ENCODE results near the gene POLG. TPM values are rescaled to one million over a fixed set of nuclear protein-coding genes. Genes with fewer than 3 reads are reported as not detected.
"Not testable (repeated sequence)": the region's sequence is repeated elsewhere in the genome, so short reads cannot be mapped to it uniquely, and the experiment has no call there.

The POLG gene
- total RNA-seq, 1 donor from 2014 or later: 69.1 TPM

GRCh38 chr15:89291934-89292438 lies 42.6 kb downstream of the POLG start:
- no peak for TF ChIP-seq CTCF (IDR thresholded peaks at IDR 0.05)
- no peak overlapping the region for H3K27ac ChIP-seq
- H3K9me3 ChIP-seq: no peaks in the 10 kb centered on the region
- H3K4me3 ChIP-seq: no peak overlapping the region
- DNase-seq (ENCODE audit: low spot score in 2 of 2): no peak
- H3K36me3 ChIP-seq: no peaks in the 10 kb centered on the region
- no peaks in the 10 kb centered on the region for H3K4me1 ChIP-seq
- no peaks in the 10 kb centered on the region for H3K27me3 ChIP-seq
- intact Hi-C loops (cut with DNase I): no loop called here

- no peak for DNase-seq (ENCODE audit: low spot score in 2 of 2)
- Histone ChIP-seq H3K36me3 (no peaks in the 10 kb centered on the region), H3K4me1 (no peaks in the 10 kb centered on the region), H3K4me3 (no peak overlapping the region), H3K27ac (no peak overlapping the region), H3K9me3 (no peaks in the 10 kb centered on the region), H3K27me3 (no peaks in the 10 kb centered on the region)
- intact Hi-C loops (cut with DNase I): no loop called here
- no peak for TF ChIP-seq CTCF (IDR thresholded peaks at IDR 0.05)
Measured at GRCh38 chr15:89283201-89283600, 51.4 kb downstream of the POLG start.

GRCh38 chr15:89282631-89283030 lies 52.0 kb downstream of the POLG start:
- Histone ChIP-seq H3K4me3 (no peak overlapping the region), H3K27me3 (no peaks in the 10 kb centered on the region), H3K4me1 (no peaks in the 10 kb centered on the region), H3K27ac (no peak overlapping the region), H3K9me3 (no peaks in the 10 kb centered on the region), H3K36me3 (no peaks in the 10 kb centered on the region)
- intact Hi-C loops (cut with DNase I): no loop called here
- TF ChIP-seq CTCF (IDR thresholded peaks at IDR 0.05): no peak
- no peak for DNase-seq (ENCODE audit: low spot score in 2 of 2)

- DNase-seq (ENCODE audit: low spot score in 2 of 2): no peak
- Histone ChIP-seq H3K4me1 (no peaks in the 10 kb centered on the region), H3K4me3 (no peak overlapping the region), H3K27me3 (no peaks in the 10 kb centered on the region), H3K27ac (no peak overlapping the region), H3K9me3 (no peaks in the 10 kb centered on the region), H3K36me3 (no peaks in the 10 kb centered on the region)
- no peak for TF ChIP-seq CTCF (IDR thresholded peaks at IDR 0.05)
- intact Hi-C loops (cut with DNase I): no loop called here
Measured at GRCh38 chr15:89278307-89278706, 56.3 kb downstream of the POLG start.

GRCh38 chr15:89277281-89277680 lies 57.3 kb downstream of the POLG start:
- intact Hi-C loops (cut with DNase I); H3K4me3 ChIP-seq; DNase-seq (ENCODE audit: low spot score in 2 of 2); H3K4me1 ChIP-seq; H3K36me3 ChIP-seq; H3K27ac ChIP-seq; H3K9me3 ChIP-seq; H3K27me3 ChIP-seq: not testable (repeated sequence)

Other genes starting within 250 kb of the POLG start
- 228 TPM for gene ABHD2, start 246.4 kb downstream of the POLG start, total RNA-seq
- not detected for gene RLBP1, start 113.2 kb downstream of the POLG start, total RNA-seq
- not detected for gene FANCI, start 90.8 kb downstream of the POLG start, total RNA-seq
- gene RHCG, start 161.8 kb upstream of the POLG start, total RNA-seq: 0.43 TPM
- not detected for gene TICRR, start 240.6 kb upstream of the POLG start, total RNA-seq

Measured in ascending aorta (tissue), 2 donors.